SU-DHL-6 (cell line): Measurements from ENCODE around the gene MMP10.

Source experiments
- H2AFZ ChIP-seq: fragments of 200-600 bp; sonication (generic); 2 replicates; pipeline ENCODE4 v1.6.1; 2014; ENCODE audit warnings: low read depth, mild to moderate bottlenecking, moderate library complexity, mixed read lengths, antibody characterized with exemption, low read length; ENCODE audit not compliant: severe bottlenecking
- H3F3A ChIP-seq: fragments of 200-600 bp; shearing (Covaris generic); 2 replicates; pipeline ENCODE4 v1.6.0; 2016; ENCODE audit warnings: antibody characterized with exemption, mild to moderate bottlenecking; ENCODE audit not compliant: insufficient read depth
- H3K27ac ChIP-seq: fragments of 200-600 bp; sonication (generic); 2 replicates; pipeline ENCODE4 v1.5.1; 2016; ENCODE audit warnings: low read depth, mild to moderate bottlenecking, low read length, moderate library complexity, mixed read lengths
- H3K27me3 ChIP-seq: fragments of 200-600 bp; sonication (generic), shearing (Covaris generic); 2 replicates; pipeline ENCODE4 v1.6.0; 2014; ENCODE audit warnings: mild to moderate bottlenecking, low read length
- H3K36me3 ChIP-seq: fragments of 200-600 bp; sonication (generic); 2 replicates; pipeline ENCODE4 v1.6.1; 2014; ENCODE audit warnings: mild to moderate bottlenecking, low read length, mixed read lengths
- H3K4me2 ChIP-seq: fragments of 300-600, 200-600 bp; shearing (Covaris generic), sonication (generic); 2 replicates; pipeline ENCODE4 v1.6.0; 2014; ENCODE audit warnings: low read length, low read depth, mild to moderate bottlenecking; ENCODE audit not compliant: poor library complexity, severe bottlenecking
- H3K4me3 ChIP-seq: fragments of 200-600 bp; sonication (generic); 2 replicates; pipeline ENCODE4 v1.5.1; 2014; ENCODE audit warnings: antibody characterized with exemption, low read length, mild to moderate bottlenecking, mixed read lengths; ENCODE audit not compliant: insufficient read depth, poor library complexity, severe bottlenecking
- H3K79me2 ChIP-seq: fragments of 200-600 bp; sonication (generic); 2 replicates; pipeline ENCODE4 v1.6.1; 2014; ENCODE audit warnings: mild to moderate bottlenecking, low read length, moderate library complexity; ENCODE audit not compliant: insufficient read depth
- H3K9ac ChIP-seq: fragments of 200-600 bp; sonication (generic); 2 replicates; pipeline ENCODE4 v1.7.0; 2014; ENCODE audit warnings: mild to moderate bottlenecking, low read length
- H3K9me2 ChIP-seq: fragments of 200-600 bp; sonication (generic); replicated peaks from 2 replicates; pipeline ENCODE4 v1.6.1; 2014; ENCODE audit warnings: low read length; ENCODE audit not compliant: insufficient read depth
- H3K9me3 ChIP-seq: fragments of 200-600 bp; sonication (generic); 2 replicates; pipeline ENCODE4 v1.6.1; 2014; ENCODE audit warnings: low read length, mixed read lengths; ENCODE audit not compliant: insufficient read depth
- H4K20me1 ChIP-seq: fragments of 200-600 bp; sonication (generic); 2 replicates; pipeline ENCODE4 v1.6.1; 2014; ENCODE audit warnings: low read depth, mild to moderate bottlenecking, antibody characterized with exemption, low read length, moderate library complexity, mixed read lengths
- EZH2phosphoT487 ChIP-seq: fragments of 200-600 bp; sonication (generic), shearing (Covaris generic); conservative IDR thresholded peaks from 2 replicates; pipeline ENCODE4 v1.6.1; 2018; ENCODE audit warnings: mild to moderate bottlenecking, antibody characterized with exemption, low read length, moderate library complexity, mixed read lengths
- TF ChIP-seq, protein P1 (sequence below): fragments of 200-600 bp; sonication (generic); IDR thresholded peaks from one replicate; pipeline ENCODE4 v1.5.1; 2017; ENCODE audit warnings: antibody characterized with exemption, mild to moderate bottlenecking, low read length, moderate library complexity; ENCODE audit not compliant: insufficient read depth, poor library complexity, severe bottlenecking

MMP10 gene

DNA sequence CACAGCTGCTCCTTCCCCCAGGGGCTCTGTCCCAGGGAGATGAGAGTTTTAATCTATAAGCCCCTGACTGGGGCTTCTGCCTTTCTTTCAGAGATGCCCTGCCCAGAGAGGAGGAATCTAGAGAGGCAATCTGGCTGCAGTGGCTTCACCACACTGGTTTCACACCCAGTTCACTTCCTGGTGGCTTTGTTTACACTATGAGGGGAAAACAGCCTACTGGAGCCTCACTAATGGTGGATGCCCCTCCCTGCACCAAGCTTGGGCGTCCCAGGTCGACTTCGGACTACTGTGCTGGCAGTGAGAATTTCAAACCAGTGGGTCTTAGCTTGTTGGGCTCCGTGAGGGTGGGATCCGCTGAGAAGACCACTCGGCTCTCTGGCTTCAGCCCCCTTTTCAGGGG is 39.1 kb upstream of the MMP10 start:
- Histone ChIP-seq H3K27me3 (no peaks in the 10 kb centered on the region), H3K27ac (no peak overlapping the region), H3K79me2 (no peaks in the 10 kb centered on the region), H3F3A (no peaks in the 10 kb centered on the region), H4K20me1 (no peaks in the 10 kb centered on the region), H3K9ac (no peak overlapping the region), H2AFZ (no peak overlapping the region), H3K4me2 (no peak overlapping the region), H3K36me3 (no peaks in the 10 kb centered on the region), H3K4me3 (no peak overlapping the region), H3K9me2 (no peaks in the 10 kb centered on the region), H3K9me3 (no peaks in the 10 kb centered on the region)
- TF ChIP-seq, protein P1, sequence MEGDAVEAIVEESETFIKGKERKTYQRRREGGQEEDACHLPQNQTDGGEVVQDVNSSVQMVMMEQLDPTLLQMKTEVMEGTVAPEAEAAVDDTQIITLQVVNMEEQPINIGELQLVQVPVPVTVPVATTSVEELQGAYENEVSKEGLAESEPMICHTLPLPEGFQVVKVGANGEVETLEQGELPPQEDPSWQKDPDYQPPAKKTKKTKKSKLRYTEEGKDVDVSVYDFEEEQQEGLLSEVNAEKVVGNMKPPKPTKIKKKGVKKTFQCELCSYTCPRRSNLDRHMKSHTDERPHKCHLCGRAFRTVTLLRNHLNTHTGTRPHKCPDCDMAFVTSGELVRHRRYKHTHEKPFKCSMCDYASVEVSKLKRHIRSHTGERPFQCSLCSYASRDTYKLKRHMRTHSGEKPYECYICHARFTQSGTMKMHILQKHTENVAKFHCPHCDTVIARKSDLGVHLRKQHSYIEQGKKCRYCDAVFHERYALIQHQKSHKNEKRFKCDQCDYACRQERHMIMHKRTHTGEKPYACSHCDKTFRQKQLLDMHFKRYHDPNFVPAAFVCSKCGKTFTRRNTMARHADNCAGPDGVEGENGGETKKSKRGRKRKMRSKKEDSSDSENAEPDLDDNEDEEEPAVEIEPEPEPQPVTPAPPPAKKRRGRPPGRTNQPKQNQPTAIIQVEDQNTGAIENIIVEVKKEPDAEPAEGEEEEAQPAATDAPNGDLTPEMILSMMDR = no peak
- no peak for TF ChIP-seq EZH2phosphoT487

DNA sequence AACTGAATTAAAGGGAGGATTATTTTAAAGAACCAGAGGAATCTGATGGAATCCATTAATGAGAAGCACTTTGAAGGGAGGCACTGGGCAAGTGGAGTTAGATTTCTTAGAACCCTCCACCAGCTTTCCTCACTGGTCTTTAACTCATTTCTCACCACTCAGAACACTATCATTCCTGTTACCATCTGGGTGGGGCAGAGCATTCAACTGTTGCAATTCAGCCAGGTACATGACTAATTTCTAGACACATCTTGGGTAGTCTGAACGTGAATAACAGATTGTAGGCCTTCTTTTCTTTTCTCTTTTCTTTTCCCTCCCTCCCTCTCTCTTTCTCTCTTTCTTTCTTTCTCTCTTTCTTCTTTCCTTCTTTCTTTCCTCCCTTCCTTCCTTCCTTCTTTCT is 33.1 kb upstream of the MMP10 start:
- Histone ChIP-seq H3K27ac (no peak overlapping the region), H3K9me3 (no peaks in the 10 kb centered on the region), H3K36me3 (no peaks in the 10 kb centered on the region), H3K27me3 (no peaks in the 10 kb centered on the region), H4K20me1 (no peaks in the 10 kb centered on the region), H3K79me2 (no peaks in the 10 kb centered on the region), H3F3A (no peaks in the 10 kb centered on the region), H3K4me3 (no peak overlapping the region), H2AFZ (no peak overlapping the region), H3K4me2 (no peak overlapping the region), H3K9ac (no peak overlapping the region), H3K9me2 (no peaks in the 10 kb centered on the region)
- TF ChIP-seq, protein P1 = no peak
- no peak for TF ChIP-seq EZH2phosphoT487

DNA sequence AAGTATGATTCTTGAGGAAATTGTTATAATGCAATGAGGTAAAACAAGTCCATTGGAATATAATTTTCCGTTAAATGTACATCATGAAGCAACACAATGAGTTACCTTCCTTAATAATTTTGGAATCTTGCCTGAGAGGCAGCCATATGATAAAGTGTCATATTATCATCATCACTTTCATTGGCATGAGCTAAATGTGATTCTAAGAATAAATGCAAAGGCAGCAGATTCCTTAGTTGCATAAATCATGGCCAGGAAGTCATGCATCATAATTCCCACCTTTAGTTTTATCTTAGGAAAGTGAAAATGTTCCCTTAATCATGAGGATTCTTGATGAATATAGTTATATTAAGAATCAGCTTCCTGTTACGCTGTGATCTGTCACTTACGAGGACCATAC is 31.8 kb upstream of the MMP10 start:
- Histone ChIP-seq H3K4me2 (no peak overlapping the region), H3K27me3 (no peaks in the 10 kb centered on the region), H3K9me3 (no peaks in the 10 kb centered on the region), H4K20me1 (no peaks in the 10 kb centered on the region), H3F3A (no peaks in the 10 kb centered on the region), H3K9ac (no peak overlapping the region), H3K9me2 (no peaks in the 10 kb centered on the region), H3K36me3 (no peaks in the 10 kb centered on the region), H3K4me3 (no peak overlapping the region), H2AFZ (no peak overlapping the region), H3K79me2 (no peaks in the 10 kb centered on the region), H3K27ac (no peak overlapping the region)
- TF ChIP-seq, protein P1 = no peak
- no peak for TF ChIP-seq EZH2phosphoT487
